SK-N-SH treated with all-trans-retinoic acid at 6 μM for 48 hours (cell line): Measurements from ENCODE around the gene GJA8.
"Not testable (repeated sequence)": the region's sequence is repeated elsewhere in the genome, so short reads cannot be mapped to it uniquely, and the experiment has no call there.

ENCODE experiments used
- CREB5 ChIP-seq: fragments of 250-450 bp; sonication (Bioruptor Pico); IDR thresholded peaks from 2 replicates; pipeline ENCODE4 v1.5.1; 2020; ENCODE audit warnings: low read depth, mild to moderate bottlenecking, moderate library complexity
- CSDC2 ChIP-seq: fragments of 250-450 bp; sonication (Bioruptor Pico); IDR thresholded peaks from 2 replicates; pipeline ENCODE4 v1.5.0; 2020; ENCODE audit warnings: mild to moderate bottlenecking, moderate library complexity
- GLIS3 ChIP-seq: fragments of 250-450 bp; sonication (Bioruptor Pico); IDR thresholded peaks from 2 replicates; pipeline ENCODE4 v1.5.0; 2020; ENCODE audit warnings: mild to moderate bottlenecking, moderate library complexity
- ISL1 ChIP-seq: fragments of 250-450 bp; sonication (Bioruptor Pico); IDR thresholded peaks from 2 replicates; pipeline ENCODE4 v2.1.2; 2022; ENCODE audit warnings: mild to moderate bottlenecking, moderate library complexity
- PATZ1 ChIP-seq: fragments of 250-450 bp; sonication (Bioruptor Pico); IDR thresholded peaks from 2 replicates; pipeline ENCODE4 v1.8.0; 2020; ENCODE audit warnings: mild to moderate bottlenecking, moderate library complexity, borderline replicate concordance
- TCF4 ChIP-seq: fragments of 250-450 bp; sonication (Bioruptor Pico); IDR thresholded peaks from 2 replicates; pipeline ENCODE4 v1.8.0; 2021; ENCODE audit warnings: mild to moderate bottlenecking, moderate library complexity, borderline replicate concordance
- TSHZ2 ChIP-seq: fragments of 250-450 bp; sonication (Bioruptor Pico); IDR thresholded peaks from 2 replicates; pipeline ENCODE4 v1.5.0; 2020; ENCODE audit warnings: mild to moderate bottlenecking, moderate library complexity
- ZFP3 ChIP-seq: fragments of 250-450 bp; sonication (Bioruptor Pico); IDR thresholded peaks from 2 replicates; pipeline ENCODE4 v1.5.0; 2020; ENCODE audit warnings: mild to moderate bottlenecking, moderate library complexity
- ZFP30 ChIP-seq: fragments of 450-650 bp; formaldehyde crosslinking; IDR thresholded peaks from 2 replicates; pipeline ENCODE4 v1.5.0; 2022; ENCODE audit warnings: mild to moderate bottlenecking, moderate library complexity
- ZNF8 ChIP-seq: fragments of 450-650 bp; formaldehyde crosslinking; IDR thresholded peaks from 2 replicates; pipeline ENCODE4 v1.5.0; 2020; ENCODE audit warnings: mild to moderate bottlenecking, moderate library complexity

GRCh38 chr1:147935296-147935695, 32.7 kb downstream of the GJA8 start:
- TF ChIP-seq ISL1 (CRISPR knock-in tag); TCF4; PATZ1; CSDC2 (CRISPR knock-in tag); CREB5 (CRISPR knock-in tag); ZFP3 (CRISPR knock-in tag); TSHZ2 (CRISPR knock-in tag); GLIS3; ZFP30; ZNF8 (CRISPR knock-in tag): not testable (repeated sequence)
